A549 treated with DMSO at 1 μM for 4 hours (cell line): ENCODE measurements around the gene OAS3. TPM values are rescaled to one million over a fixed set of nuclear protein-coding genes. Genes with fewer than 3 reads are reported as not detected.

ENCODE experiments used
- total RNA-seq: library from RNA; stranded (reverse); fragments of 200-300 nt; extraction: Qiagen RNA extraction; gene quantifications from 5 replicates; pipeline ENCODE4 v1.2.3, GENCODE V29; 2022; ENCODE audit warnings: low read depth

Gene OAS3
- 26.1 to 34.6 TPM (median 29.7 TPM) in 5 replicates for total RNA-seq

DNA sequence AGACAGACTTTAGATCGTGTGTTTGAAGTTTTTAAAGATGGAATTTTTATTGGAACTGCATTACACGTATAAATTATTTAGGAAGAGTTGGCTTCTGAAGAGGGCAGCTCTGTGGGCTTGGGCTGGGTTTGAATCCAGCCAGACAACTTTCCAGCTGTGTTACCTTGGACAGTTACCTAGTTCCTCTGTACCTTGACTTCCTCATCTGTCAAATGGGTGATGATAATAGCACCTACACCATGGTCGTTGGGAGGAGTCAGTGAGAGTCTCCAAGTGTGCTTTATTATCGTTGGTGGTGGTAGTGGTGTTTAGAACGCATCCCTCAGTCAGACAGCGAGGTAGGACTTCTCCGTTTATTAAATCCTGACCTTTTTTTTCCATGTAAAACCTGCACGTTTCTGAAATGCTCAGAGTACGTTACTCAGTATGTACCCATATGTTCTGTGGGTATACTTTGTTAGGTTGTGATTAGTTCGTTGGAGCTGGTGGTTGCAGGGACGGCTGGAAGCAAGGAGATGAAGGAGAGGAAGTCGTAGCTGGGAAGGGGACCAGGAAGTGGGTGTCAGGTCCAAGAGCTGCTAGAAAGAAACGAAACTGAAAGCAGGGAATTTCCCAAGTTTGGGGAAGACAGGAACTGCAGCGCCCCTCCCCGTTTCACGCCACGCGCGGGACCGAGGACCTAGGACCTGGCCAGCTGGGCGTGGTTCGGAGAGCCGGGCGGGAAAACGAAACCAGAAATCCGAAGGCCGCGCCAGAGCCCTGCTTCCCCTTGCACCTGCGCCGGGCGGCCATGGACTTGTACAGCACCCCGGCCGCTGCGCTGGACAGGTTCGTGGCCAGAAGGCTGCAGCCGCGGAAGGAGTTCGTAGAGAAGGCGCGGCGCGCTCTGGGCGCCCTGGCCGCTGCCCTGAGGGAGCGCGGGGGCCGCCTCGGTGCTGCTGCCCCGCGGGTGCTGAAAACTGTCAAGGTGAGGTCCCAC lies at the start of gene OAS3:
Gene OAS3 (plus strand): TSS at position 734 of the 979 bp plus-strand sequence. CDS start 57 bp downstream, at position 791.

GRCh38 chr12:112906712-112907414 lies 31.4 kb upstream of the OAS3 start, which contains the start of gene OAS1:
TSS of gene OAS1 (plus strand) at chr12:112906962. CDS start at chr12:112907040, 78 bp downstream.

DNA sequence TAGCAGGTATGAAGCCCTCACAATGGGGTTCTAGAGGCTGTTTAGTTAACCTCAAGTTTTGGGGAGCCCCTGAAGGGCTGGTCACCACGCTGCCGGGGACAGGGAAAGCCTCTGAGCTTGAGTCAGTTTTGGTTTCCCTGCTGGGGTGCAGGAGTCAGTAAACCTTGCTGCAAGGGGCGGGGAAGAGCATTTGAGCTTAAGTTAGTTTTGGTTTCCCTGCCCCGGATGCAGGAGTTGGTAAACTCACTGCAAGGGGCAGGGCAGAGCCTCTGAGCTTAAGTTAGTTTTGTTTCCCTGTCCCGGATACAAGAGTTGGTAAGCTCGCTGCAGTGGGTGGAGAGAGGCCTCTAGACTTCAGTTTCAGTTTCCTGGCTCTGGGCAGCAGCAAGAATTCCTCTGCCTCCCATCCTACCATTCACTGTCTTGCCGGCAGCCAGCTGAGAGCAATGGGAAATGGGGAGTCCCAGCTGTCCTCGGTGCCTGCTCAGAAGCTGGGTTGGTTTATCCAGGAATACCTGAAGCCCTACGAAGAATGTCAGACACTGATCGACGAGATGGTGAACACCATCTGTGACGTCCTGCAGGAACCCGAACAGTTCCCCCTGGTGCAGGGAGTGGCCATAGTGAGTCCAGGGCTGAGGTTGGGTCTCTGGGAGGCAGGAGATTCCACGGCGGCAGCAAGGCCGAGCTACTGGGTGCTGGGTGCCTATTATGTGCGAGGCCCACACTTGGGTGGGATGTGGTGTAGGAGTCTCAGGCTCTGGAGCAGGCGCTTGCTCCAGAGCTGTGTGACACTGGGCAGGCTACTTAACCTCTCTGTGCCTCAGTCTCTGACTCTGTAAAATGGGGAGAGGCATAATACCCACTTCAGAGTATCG lies 40.1 kb downstream of the OAS3 start, which contains the start of gene OAS2:
Gene OAS2 (plus strand): TSS at position 357 of the 878 bp plus-strand sequence. CDS start 90 bp downstream, at position 447.

Other genes with a start within 250 kb of the OAS3 start
- gene RPH3A, start 146.7 kb upstream of the OAS3 start, total RNA-seq = 0.17 to 0.32 TPM (median 0.23 TPM) in 5 replicates
- gene OAS1, start 31.5 kb upstream of the OAS3 start, total RNA-seq = 43.4 to 72.2 TPM (median 61.4 TPM) in 5 replicates
- 0.16 to 0.37 TPM (median 0.27 TPM) in 4 of 5 replicates, not detected in the other for gene OAS2, start 40.0 kb downstream of the OAS3 start, total RNA-seq
- gene DTX1, start 118.3 kb downstream of the OAS3 start, total RNA-seq = 0.23 to 0.50 TPM (median 0.34 TPM) in 5 replicates
- gene RASAL1, start 197.3 kb downstream of the OAS3 start, total RNA-seq = 0.24 to 0.42 TPM (median 0.32 TPM) in 5 replicates
- 0.14 to 0.20 TPM (median 0.16 TPM) in 4 of 5 replicates, not detected in the other for gene CFAP73, start 211.2 kb downstream of the OAS3 start, total RNA-seq
- gene DDX54, start 247.0 kb downstream of the OAS3 start, total RNA-seq = 49.9 to 93.4 TPM (median 78.9 TPM) in 5 replicates
- gene RITA1, start 247.2 kb downstream of the OAS3 start, total RNA-seq = 29.5 to 39.0 TPM (median 35.1 TPM) in 5 replicates